OCI-LY3 (cell line): ENCODE data around the gene ATF6.

Experiments used
- EZH2phosphoT487 ChIP-seq: fragments of 200-600 bp; shearing (Covaris generic); IDR thresholded peaks from 2 replicates; pipeline ENCODE4 v1.6.1; 2018; ENCODE audit warnings: antibody characterized with exemption, mixed run types, low read depth
- TF ChIP-seq, protein P1 (sequence below): fragments of 200-600, 300-600 bp; sonication (generic); IDR thresholded peaks from 2 replicates; pipeline ENCODE4 v1.5.1; 2014; ENCODE audit warnings: antibody characterized with exemption, low read length, low read depth

DNA sequence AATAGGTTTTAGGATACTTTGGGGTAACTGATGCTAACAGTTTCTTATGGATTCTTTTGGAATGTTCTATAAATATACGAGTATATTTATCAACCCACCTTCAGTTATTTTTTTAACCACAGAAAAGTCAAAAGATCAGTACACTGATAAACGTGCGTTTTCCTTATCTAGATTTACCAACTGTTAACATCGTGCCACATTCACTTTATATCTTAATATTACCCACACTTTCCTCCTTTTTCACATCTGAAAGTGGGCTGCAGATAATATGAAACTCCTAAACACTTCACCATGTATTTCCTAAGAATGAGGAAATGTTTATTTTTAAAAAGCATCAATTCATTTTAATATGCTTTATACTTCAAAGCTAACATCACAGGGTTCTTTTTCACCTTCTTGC is 7.7 kb downstream of the ATF6 start:
- TF ChIP-seq, protein P1, sequence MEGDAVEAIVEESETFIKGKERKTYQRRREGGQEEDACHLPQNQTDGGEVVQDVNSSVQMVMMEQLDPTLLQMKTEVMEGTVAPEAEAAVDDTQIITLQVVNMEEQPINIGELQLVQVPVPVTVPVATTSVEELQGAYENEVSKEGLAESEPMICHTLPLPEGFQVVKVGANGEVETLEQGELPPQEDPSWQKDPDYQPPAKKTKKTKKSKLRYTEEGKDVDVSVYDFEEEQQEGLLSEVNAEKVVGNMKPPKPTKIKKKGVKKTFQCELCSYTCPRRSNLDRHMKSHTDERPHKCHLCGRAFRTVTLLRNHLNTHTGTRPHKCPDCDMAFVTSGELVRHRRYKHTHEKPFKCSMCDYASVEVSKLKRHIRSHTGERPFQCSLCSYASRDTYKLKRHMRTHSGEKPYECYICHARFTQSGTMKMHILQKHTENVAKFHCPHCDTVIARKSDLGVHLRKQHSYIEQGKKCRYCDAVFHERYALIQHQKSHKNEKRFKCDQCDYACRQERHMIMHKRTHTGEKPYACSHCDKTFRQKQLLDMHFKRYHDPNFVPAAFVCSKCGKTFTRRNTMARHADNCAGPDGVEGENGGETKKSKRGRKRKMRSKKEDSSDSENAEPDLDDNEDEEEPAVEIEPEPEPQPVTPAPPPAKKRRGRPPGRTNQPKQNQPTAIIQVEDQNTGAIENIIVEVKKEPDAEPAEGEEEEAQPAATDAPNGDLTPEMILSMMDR = no peak
- no peak for TF ChIP-seq EZH2phosphoT487
